HG03378 (cell line): ENCODE results near the gene SSR4.
"Not testable (repeated sequence)": the region's sequence is repeated elsewhere in the genome, so short reads cannot be mapped to it uniquely, and the experiment has no call there.

ENCODE experiments used
- ATAC-seq: cut with Tn5 transposase; IDR thresholded peaks from one replicate; pipeline ENCODE4 v1.9.1; 2021; ENCODE audit warnings: mild to moderate bottlenecking, moderate library complexity; ENCODE audit not compliant: unreplicated experiment

The SSR4 gene

GRCh38 chrX:153803211-153804099 is 9.0 kb downstream of the SSR4 start:
- no peak for ATAC-seq

DNA sequence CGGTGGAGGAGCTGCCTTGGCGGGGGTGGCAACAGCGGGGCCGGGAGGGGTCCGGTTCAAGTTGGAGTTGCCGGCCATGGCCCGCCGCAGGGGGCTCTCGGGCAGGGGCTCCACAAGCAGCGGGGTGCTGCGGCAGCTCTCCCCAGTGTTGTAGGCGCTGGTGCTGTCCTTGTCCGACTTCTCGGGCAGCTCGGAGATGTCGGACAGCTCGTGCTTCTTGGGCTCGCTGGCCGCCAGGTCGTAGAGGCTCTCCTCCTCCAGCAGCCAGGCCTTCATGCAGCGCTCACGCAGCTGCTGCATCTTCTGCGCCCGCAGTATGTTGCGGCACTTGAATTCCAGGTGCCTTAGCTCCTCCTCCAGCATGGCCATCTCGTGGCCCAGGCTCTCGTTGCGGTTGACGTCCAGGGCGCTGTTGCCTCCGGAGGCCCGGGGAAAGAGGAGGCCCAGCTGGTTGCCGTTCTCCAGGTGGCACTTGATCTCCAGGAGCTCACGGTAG is 9.7 kb downstream of the SSR4 start:
- ATAC-seq, result no peak

DNA sequence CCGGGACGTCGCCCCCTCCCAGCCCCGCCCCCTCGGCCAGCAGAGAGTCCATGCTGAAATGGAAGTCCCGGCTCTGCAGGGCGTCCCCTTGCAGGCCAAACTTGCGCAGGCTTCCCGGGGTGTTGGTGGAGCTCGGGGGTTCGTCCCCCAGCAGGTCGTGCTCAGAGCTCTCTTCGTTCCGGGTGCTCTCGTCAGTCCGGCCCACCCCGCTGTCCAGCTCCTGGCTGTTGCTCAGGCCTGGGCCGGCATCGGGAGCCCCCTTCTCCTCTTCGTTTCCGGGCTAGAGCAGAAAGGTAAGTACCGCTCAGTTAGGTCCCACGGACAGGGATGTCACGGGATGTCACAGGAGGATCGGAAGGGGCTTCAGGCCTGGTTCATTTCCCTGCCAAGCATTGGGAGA is 10.2 kb downstream of the SSR4 start:
- no peak for ATAC-seq

DNA sequence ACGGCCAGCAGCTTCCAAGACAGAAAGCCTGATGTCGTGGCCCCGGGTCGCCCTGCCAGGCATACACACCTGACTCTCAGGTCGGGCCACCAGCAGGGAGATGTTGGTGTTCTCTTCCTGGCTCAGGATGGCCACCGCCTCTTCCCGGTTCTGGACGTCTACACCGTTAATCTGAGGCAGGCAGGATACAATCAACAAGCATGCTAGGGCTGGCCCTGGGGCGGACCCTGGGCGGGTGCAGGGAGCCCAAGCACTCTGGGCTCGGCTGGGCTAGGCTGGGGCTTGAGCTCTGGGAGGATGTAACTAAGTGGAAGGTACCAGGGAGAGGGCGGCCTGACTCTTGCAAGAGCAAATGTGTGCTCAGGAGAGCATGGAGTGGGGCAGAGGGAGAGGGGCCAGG is 11.0 kb downstream of the SSR4 start:
- no peak for ATAC-seq

DNA sequence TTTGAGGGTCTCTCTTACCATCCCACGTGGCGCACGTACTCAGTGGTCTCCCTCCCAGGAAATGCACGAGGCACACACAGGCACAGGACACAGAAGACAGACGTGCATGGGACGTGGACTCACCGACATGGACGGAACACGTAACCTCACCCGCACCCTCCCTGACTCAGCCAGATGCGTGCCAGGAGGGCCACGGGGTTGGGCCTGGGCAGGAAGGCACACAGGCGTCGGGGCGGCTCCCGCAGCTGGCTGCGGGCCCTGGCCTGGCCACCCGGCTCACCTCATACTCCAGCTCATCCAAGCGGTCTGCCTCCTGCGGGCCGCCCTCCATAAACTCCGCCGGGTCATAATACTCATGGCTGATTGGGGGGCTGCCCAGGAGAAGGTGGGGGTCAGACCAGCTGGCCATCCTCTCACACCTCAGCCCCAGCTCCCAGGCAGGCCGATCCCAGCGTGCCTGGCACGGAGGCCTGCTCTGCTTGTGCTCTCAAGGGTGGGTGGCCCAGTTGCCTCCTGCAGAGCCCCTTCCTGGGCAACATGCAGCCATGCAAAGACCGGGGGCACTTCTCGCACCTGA is 12.6 kb downstream of the SSR4 start:
- ATAC-seq, result no peak

DNA sequence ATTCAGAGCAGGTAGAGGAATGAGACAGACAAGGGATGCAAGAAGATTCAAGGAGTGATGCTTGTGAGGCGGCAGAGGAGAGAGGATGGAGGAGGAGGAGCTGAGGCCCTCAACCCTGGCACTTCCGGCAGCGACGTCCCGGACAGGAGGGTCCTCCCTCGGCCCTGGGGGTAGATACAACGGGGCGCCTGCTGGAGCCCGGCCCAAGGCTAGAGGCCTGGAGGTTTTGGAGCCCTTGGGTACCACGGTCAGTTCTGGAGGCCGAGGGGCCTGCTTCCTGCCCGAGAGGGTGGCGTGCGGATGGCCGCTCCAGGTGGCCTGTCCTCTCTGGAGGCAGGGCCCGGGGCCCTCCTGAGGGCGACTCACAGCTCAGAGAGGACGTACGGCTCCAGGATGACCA is 13.5 kb downstream of the SSR4 start:
- no peak for ATAC-seq

DNA sequence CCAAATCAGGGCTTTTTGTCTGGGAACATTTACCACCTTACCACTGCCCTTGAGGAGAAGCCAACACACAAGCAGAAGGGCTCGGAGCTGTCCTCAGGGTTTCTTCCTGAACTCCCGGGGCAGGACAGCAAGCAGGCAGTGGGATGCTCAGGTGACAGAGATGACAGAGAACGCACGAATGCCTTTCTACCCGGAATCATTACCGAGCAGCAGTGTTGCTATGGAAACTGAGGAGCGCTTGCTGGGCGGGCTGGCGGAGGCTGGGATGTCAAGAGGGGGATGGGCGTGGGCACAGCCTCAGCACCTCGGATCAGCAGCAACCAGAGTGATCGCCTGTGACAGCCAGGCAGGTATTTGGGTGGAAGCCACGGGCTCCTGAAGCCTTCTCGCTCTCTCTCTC is 17.8 kb downstream of the SSR4 start:
- no peak for ATAC-seq

- ATAC-seq, result no peak
These were observed 18.7 kb downstream of the SSR4 start for GRCh38 chrX:153813161-153813560.

GRCh38 chrX:153814591-153815315 is 20.3 kb downstream of the SSR4 start:
- ATAC-seq, result no peak

GRCh38 chrX:153816831-153817690 is 22.6 kb downstream of the SSR4 start:
- no peak for ATAC-seq

- not testable (repeated sequence) for ATAC-seq
These were observed 23.6 kb downstream of the SSR4 start for GRCh38 chrX:153818064-153818463.

DNA sequence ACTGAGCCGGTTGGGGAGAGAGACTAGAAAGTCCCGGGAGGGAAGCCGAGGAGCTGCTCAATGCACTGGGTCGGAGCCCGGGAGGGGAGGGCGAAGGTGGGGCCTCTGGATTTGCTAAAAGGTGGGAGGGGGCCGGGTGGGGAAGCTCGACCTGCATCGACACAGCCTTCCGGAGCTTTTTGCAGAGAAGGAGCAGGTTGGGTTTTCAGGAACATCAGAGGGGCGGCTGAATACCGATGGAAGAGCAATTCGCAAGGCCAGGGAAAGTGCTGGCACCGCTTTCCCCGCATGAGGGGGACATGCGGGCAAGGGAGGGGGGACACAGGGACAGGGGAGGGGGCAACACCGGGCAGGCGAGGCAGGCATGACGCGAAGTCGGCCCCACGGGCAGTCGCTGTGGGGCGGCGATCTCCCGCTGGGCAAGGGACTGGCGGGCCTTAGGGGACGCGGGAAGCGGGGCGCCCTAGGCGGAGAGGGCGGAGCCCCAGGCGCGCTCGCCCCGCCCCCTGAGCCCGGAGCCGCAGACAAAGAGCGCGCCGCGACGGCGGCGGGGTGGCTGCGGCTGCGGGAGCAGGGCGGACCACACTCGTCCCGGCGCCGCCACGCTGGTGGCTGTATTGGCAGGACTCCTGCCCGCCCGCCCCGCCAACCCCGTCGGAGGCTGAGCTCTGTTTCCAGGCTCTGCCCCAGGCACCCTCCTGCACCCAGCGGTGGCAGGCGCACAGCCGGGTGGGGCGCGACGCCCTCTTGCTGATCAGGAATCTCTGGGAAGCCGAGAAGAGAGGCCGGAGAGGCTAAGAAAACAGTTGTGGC is 24.3 kb downstream of the SSR4 start:
- no peak for ATAC-seq

GRCh38 chrX:153819384-153820040 is 25.0 kb downstream of the SSR4 start:
- no peak for ATAC-seq

DNA sequence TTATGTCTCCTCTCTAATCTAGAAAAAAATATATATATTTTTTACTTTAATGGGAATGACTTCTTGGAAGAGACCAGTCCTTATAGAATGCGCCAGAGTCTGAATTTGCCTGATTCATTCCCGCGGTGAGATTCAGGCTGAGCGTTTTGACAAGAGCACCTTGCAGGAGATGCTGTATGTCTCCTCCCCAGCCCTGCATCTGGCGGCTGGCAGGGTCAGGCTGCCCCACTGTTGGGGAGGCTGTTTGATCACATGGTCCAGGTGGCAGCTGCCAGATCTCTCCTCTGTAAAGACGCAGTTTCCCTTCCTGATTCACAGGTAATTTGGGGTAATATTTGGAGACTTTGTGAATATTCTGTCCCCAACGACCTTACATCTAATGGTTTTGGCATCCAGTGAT is 26.1 kb downstream of the SSR4 start:
- ATAC-seq, result no peak

DNA sequence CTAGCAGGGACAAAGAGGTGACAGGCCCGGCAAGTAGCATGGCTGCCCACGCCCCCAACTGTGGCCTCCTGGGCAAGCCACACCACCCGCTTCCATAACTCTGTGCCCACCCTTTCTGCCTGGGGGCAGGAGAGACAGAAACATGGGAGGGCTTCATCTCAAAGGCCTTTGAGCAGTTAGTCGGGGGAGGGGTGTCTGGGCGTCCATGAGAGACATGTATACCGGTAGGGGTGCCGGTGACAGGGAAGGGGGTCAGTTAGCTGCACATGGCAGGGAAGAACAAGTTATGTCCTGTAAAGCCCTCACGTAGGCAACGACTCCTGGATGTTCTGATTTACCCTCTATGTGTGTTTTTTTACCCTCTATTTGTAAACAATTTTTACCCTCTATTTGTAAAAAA is 26.6 kb downstream of the SSR4 start:
- no peak for ATAC-seq

GRCh38 chrX:153824348-153824747 is 29.9 kb downstream of the SSR4 start:
- ATAC-seq, result no peak

DNA sequence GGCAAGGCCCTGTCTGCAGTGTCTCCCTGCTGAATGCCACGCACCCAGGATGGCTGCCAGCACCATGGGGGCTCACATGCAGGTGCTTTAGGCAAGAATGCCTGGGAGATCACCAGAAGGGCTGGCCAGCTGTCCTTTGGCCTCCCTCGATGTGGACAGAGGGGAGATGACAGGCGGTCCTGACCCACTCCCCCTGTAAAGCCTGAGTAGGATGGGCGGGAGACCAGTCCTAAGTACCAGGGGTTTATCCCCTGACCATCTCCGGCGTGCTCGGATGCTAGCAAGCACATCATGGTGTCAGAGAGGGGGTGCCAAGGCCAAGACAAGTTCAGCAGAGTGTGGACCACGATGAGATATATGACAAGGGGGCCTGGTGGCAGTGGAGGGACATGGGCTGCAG is 30.6 kb downstream of the SSR4 start:
- no peak for ATAC-seq

GRCh38 chrX:153827016-153827415 is 32.5 kb downstream of the SSR4 start:
- ATAC-seq, result no peak

- no peak for ATAC-seq
These were observed 33.4 kb downstream of the SSR4 start for GRCh38 chrX:153827903-153828302.
